Heart left ventricle (tissue), 16 donors: ENCODE results near the gene GGTA1. TPM values are rescaled to one million over a fixed set of nuclear protein-coding genes. Genes with fewer than 3 reads are reported as not detected.
A peak's percentile ranks its signal among the peaks of the same experiment; 100 is the strongest.

Source experiments
- ATAC-seq, 4 donors: fragments of 200-7000 bp; cut with Tn5 transposase; one replicate each; pipeline ENCODE4 v1.9.1; 2020 to 2022; ENCODE audit warnings: moderate library complexity in 4 of 4, mild to moderate bottlenecking in 3 of 4, moderate number of reproducible peaks in 1 of 4
- DNase-seq, 5 donors: peaks; one replicate each; pipeline ENCODE4 v3.0.0-alpha.2; 2020
- H3K27ac ChIP-seq, 12 donors: fragments of 200-600 bp; sonication (generic) in 4 of 12; one replicate each; pipeline versions ENCODE4 v1.5.0 to v1.8.0; 2016 to 2022; ENCODE audit warnings: mild to moderate bottlenecking in 2 of 12
- H3K27me3 ChIP-seq, 9 donors: fragments of 200-600 bp; sonication (generic) in 2 of 9; one replicate each; pipeline versions ENCODE4 v1.5.1 to v1.8.0; 2016 to 2022; ENCODE audit warnings: mild to moderate bottlenecking in 3 of 9
- H3K36me3 ChIP-seq, 9 donors: fragments of 200-600 bp; sonication (generic) in 2 of 9; one replicate each; pipeline versions ENCODE4 v1.5.0 to v1.8.0; 2018 to 2022; ENCODE audit warnings: mild to moderate bottlenecking in 2 of 9
- H3K4me1 ChIP-seq, 12 donors: fragments of 200-600 bp; sonication (generic) in 4 of 12; one replicate each; pipeline versions ENCODE4 v1.5.0 to v1.8.0; 2016 to 2022; ENCODE audit warnings: mild to moderate bottlenecking in 3 of 12
- H3K4me3 ChIP-seq, 12 donors: fragments of 200-600 bp; sonication (generic) in 4 of 12; one replicate each; pipeline versions ENCODE4 v1.5.0 to v1.8.0; 2017 to 2022; ENCODE audit warnings: mild to moderate bottlenecking in 9 of 12, moderate library complexity in 4 of 12
- H3K9me3 ChIP-seq, 12 donors: fragments of 200-600 bp; sonication (generic) in 4 of 12; one replicate each; pipeline versions ENCODE4 v1.5.0 to v1.8.0; 2016 to 2022; ENCODE audit warnings: mild to moderate bottlenecking in 1 of 12
- CTCF ChIP-seq, 12 donors: fragments of 200-600 bp; sonication (generic) in 4 of 12; IDR thresholded peaks; one replicate each; pipeline versions ENCODE4 v1.5.0 to v1.8.0; 2018 to 2022; ENCODE audit warnings: antibody characterized with exemption in 12 of 12, mild to moderate bottlenecking in 5 of 12
- POLR2A ChIP-seq, 2 donors: fragments of 450-650 bp; IDR thresholded peaks; one replicate each; pipeline ENCODE4 v1.6.1; 2017; ENCODE audit warnings: antibody characterized with exemption in 2 of 2, mild to moderate bottlenecking in 2 of 2, moderate library complexity in 2 of 2
- WGBS, 4 donors: extraction: QIAGEN DNeasy Blood & Tissue Kit in 2 of 4; methylation state at CpG; one replicate each; pipeline versions ENCODE4 v1.1.5 to v1.1.7; 2013 to 2018; 5-methylcytosine and 5-hydroxymethylcytosine counted together
- intact Hi-C, 10 donors: fragments of 100-400 bp; cut with DNase I; formaldehyde crosslinking; loops; one replicate each; pipeline versions ENCODE4 v1.11.1 to v1.14.2; 2022
- polyA plus RNA-seq, 2 donors: library from polyadenylated mRNA; stranded (reverse); fragments of 200-250 nt; gene quantifications; one replicate each; pipeline ENCODE4 v1.2.3, GENCODE V29; 2013
- total RNA-seq, 9 donors: library from RNA; depleted of rRNA in 2 of 9; stranded (reverse); fragments of >200 nt in 2 of 9; fragmentation: NEBNext Ultra II Directional in 3 of 9; extraction: Animal tissue kit (Norgen Biotek cat#: 25700) in 3 of 9; gene quantifications; one replicate each; pipeline versions ENCODE4 v1.1.0 to v1.2.4, GENCODE V29; 2016 to 2023
- donor health status: ischemic (EF 13 %, LVEDD 7.1; RV severe dilation, severe dysfunction).
- donor health status: healthy with polysubstance abuse.
- donor health status: DM: no; HTN: yes; CAD: no.
- donor health status: DM: no; HTN: no; CAD: no.
- donor health status: ischemic (EF 25% LVEDD 6.9; RV normal size, moderate dysfunction).
- donor health status: ischemic (EF 25% LVEDD 5.7; RV mildly dilated, moderate dysfunction).
- donor health status: healthy.
- donor health status: DM: yes; HTN: yes; CAD: no.
- donor health status: ischemic (EF 35%, LVEDD 5.7; RV mildly dilated, moderate dysfunction).
- donor health status: nonischemic (EF 11% LVEDD 7.7; RV severe dilation, severe dysfunction).
- donor health status: DM: yes; HTN: yes; CAD: no.
- donor health status: PGD.
- donor health status: ischemic (EF 29% LVEDD 5.4; RV normal size, mild dysfunction).
- donor health status: nonischemic (EF 23%, LVEDD 6.1; RV moderate dilation, normal function).

GGTA1 gene
- total and polyA plus RNA-seq, 11 donors, result 1.8 to 47.7 (median 8.0) TPM

DNA sequence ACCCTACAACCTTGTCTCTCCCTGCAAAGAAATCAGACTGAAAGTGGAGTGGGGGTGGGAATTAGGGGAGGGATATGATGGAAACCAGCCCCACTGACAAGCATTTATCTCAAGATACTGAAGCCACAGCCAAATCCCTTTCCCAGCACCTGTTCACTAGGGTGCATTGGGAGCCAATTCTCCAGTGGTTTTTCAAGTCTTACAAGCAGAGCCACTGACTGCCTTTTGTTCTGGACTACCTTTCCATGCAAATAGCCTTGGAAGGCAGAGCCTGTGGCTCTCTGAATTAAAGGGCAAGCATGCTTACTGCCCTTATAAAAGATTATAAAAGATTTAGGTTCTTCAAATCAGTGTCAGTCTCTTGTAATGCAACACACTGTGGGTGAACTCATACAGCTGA is 8.8 kb upstream of the GGTA1 start:
- H3K27me3 ChIP-seq, result no peaks in the 10 kb centered on the region
- H3K4me1 ChIP-seq, result peaks cover 0 to 46% (median 12%) of the 10 kb centered on the region in 12 donors
- no peak for TF ChIP-seq CTCF (IDR thresholded peaks at IDR 0.05)
- TF ChIP-seq POLR2A (IDR thresholded peaks at IDR 0.05), result no peak
- H3K4me3 ChIP-seq, result no peak overlapping the region
- H3K36me3 ChIP-seq, result no peaks in the 10 kb centered on the region
- intact Hi-C loops, result no loop called here
- H3K9me3 ChIP-seq, result no peaks in the 10 kb centered on the region
- ATAC-seq, result peak in 1 of 4 donors; percentile 43
- peak overlapping the region in 2 of 12 donors; percentile 14 to 60 for H3K27ac ChIP-seq
- DNase-seq, result no peak

DNA sequence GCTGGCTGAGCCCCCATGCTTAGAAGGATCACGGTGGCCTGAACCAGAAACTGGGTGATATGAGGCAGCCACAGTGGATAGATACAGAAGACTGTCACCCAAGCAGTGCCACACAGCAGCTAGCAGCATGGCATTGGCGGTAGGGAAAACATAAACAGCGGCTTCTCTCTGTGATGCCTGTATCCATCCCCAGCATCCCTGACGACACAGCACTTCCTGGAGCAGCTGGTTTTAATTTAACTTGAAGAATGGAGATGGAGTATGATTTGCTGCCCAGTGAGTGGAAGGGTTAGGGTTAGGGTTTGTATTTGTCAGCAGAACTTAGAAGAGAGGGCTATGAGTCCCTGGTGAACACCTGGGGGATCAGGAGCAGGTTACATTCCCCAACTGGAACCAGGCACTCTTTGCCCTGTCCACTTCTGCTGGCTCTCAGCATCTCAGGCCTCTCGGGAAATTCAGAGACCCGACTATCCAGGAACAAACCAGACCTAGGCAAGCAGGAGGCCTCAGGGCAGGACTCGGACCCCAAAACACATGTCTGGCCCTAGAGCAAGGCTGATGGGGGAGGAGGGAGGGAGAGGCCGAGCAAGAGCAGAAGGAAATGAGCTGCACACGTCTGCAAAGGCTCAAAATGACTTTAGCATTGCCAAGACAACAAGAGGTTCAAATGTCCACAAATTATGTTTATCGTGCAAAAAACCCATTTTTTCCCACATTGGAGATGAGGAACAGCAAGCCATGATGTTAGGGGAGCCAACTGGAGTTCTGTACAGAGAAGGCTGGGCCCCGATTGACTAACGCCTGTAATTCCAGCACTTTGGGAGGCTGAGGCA is 6.5 kb upstream of the GGTA1 start:
- 82 to 84% (median 83%) methylated on average over 12 of the region's 12 CpGs for WGBS, 4 donors
- no peaks in the 10 kb centered on the region for H3K36me3 ChIP-seq
- TF ChIP-seq CTCF (IDR thresholded peaks at IDR 0.05) (no peak), POLR2A (IDR thresholded peaks at IDR 0.05) (no peak)
- H3K4me1 ChIP-seq, result peaks cover 0 to 57% (median 10%) of the 10 kb centered on the region in 12 donors
- peak in 1 of 4 donors; percentile 28 for ATAC-seq
- DNase-seq, result no peak
- H3K4me3 ChIP-seq, result no peak overlapping the region
- intact Hi-C loops, result no loop called here
- H3K27me3 ChIP-seq, result no peaks in the 10 kb centered on the region
- no peaks in the 10 kb centered on the region for H3K9me3 ChIP-seq
- peak overlapping the region in 1 of 12 donors; percentile 52 for H3K27ac ChIP-seq

DNA sequence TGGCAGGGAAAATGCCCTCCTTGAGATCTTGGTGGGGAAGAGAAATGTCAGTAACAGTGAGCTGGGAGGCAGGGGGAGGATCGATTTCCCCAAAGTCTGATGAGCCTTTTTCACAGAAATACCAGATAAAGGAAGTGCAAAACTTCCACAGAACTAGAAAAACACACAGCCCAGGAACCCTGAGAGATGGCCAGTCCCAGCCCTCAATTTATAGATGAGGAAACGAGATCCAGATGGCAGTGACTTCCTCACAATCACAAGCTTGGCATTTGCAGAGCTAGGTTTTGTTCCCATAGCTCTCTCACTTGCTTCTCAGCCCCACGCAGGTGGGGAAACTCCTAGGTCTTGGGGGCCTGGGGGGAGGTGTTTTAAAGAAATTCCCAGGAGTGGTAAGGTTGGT is 3.8 kb upstream of the GGTA1 start:
- Histone ChIP-seq H3K9me3 (no peaks in the 10 kb centered on the region), H3K4me3 (no peak overlapping the region), H3K27me3 (peaks cover 0 to 3% (median 0%) of the 10 kb centered on the region in 9 donors), H3K27ac (peak overlapping the region in 3 of 12 donors; percentile 18 to 93 (median 45)), H3K4me1 (peaks cover 0 to 48% (median 11%) of the 10 kb centered on the region in 12 donors), H3K36me3 (no peaks in the 10 kb centered on the region)
- DNase-seq (no peak), ATAC-seq (peak in 1 of 4 donors; percentile 12)
- WGBS, 4 donors, result 71 to 84% (median 77%) methylated on average over 3 of the region's 3 CpGs
- no peak for TF ChIP-seq CTCF (IDR thresholded peaks at IDR 0.05)
- no peak for TF ChIP-seq POLR2A (IDR thresholded peaks at IDR 0.05)
- intact Hi-C loops, result no loop called here

DNA sequence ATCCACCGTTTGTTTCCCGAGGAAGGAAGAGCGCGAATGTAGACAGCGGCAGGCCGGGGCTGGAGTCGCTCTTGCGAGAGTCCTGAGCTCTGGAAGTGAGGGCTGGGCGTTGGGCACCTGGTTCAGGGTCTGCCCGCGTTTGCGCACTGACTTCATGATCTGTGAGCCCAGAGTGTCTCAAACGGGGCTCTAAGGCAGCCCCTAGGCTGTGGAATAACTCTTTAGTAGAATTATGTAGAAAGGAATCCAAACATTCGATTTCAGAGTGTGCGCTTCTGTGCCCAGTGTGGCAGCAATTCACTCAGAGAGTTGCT is 478 bp upstream of the GGTA1 start:
- Histone ChIP-seq H3K27ac (peak overlapping the region; percentile 62 to 95 (median 85)), H3K4me3 (peak overlapping the region; percentile 38 to 85 (median 69)), H3K27me3 (peaks cover 0 to 3% (median 0%) of the 10 kb centered on the region in 9 donors), H3K9me3 (peaks cover 0 to 6% (median 0%) of the 10 kb centered on the region in 12 donors), H3K4me1 (peaks cover 0 to 50% (median 18%) of the 10 kb centered on the region in 12 donors), H3K36me3 (no peaks in the 10 kb centered on the region)
- TF ChIP-seq CTCF (IDR thresholded peaks at IDR 0.05), result no peak
- TF ChIP-seq POLR2A (IDR thresholded peaks at IDR 0.05), result no peak
- DNase-seq (no peak), ATAC-seq (no peak)
- intact Hi-C loops, result no loop called here
- 12 to 23% (median 18%) methylated on average over 7 to 15 of the region's 15 CpGs for WGBS, 4 donors
